GM12874 (cell line): ENCODE measurements around the gene LINGO1.

ENCODE experiments used
- TF ChIP-seq, protein P1 (sequence below): IDR thresholded peaks from 2 replicates; pipeline ENCODE4 v1.5.1; 2011; ENCODE audit warnings: low read depth, mild to moderate bottlenecking, control low read depth, low read length, moderate library complexity; ENCODE audit not compliant: insufficient read depth

The LINGO1 gene

DNA sequence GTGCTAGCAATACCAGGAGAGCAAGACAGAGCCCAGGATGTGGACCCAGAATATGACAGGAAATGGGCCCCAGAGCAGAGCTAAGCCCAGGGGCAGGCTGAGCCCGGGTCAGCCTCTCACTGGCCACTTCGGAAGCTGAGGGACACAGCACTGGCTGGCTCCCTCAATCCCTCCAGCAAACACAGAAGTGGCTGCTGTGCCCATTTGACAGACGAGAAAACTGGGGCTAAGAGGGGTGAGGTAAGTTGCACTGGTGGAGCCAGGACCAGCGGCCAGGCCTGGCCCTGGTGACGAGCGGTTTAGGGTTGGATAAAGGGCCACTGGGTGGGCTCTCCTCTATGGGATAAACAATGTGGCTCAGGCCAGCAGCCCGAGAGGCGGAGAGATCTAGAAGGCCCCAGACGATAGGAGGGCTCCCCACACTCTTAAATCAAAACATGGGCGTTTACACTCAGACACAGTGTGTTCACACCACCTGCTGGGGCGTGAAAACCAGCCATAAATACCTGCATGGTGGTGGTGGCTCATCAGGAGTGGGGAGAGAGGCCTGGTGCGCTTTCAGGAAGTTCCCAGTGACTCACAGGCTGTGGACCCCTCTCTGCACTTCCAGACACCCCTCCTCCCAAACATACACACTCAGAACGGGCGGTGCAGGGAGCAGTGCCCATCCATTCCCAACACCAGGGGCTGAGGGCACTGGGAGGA, 12.0 kb upstream of the LINGO1 start:
- TF ChIP-seq, protein P1, sequence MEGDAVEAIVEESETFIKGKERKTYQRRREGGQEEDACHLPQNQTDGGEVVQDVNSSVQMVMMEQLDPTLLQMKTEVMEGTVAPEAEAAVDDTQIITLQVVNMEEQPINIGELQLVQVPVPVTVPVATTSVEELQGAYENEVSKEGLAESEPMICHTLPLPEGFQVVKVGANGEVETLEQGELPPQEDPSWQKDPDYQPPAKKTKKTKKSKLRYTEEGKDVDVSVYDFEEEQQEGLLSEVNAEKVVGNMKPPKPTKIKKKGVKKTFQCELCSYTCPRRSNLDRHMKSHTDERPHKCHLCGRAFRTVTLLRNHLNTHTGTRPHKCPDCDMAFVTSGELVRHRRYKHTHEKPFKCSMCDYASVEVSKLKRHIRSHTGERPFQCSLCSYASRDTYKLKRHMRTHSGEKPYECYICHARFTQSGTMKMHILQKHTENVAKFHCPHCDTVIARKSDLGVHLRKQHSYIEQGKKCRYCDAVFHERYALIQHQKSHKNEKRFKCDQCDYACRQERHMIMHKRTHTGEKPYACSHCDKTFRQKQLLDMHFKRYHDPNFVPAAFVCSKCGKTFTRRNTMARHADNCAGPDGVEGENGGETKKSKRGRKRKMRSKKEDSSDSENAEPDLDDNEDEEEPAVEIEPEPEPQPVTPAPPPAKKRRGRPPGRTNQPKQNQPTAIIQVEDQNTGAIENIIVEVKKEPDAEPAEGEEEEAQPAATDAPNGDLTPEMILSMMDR = no peak

DNA sequence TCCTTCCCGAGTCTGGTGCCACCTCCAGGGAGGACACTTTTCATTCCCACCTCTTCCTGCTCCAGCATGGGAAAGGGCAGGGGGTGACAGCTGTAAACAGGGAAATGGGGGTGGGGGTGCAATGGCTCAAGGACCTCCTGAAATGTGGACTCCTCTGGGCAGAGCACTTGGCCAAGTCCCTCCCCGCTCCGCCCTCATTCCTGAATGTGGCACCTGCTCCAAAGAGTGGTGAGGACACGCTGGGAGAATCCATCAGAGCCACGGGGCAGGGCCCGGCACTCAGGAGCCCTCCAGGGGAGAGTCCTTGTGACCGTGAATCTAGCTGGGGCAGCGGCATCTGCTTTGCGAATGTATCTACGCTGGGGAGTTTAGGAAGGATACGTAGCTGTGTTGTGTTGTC, 11.1 kb upstream of the LINGO1 start:
- TF ChIP-seq, protein P1 = no peak

DNA sequence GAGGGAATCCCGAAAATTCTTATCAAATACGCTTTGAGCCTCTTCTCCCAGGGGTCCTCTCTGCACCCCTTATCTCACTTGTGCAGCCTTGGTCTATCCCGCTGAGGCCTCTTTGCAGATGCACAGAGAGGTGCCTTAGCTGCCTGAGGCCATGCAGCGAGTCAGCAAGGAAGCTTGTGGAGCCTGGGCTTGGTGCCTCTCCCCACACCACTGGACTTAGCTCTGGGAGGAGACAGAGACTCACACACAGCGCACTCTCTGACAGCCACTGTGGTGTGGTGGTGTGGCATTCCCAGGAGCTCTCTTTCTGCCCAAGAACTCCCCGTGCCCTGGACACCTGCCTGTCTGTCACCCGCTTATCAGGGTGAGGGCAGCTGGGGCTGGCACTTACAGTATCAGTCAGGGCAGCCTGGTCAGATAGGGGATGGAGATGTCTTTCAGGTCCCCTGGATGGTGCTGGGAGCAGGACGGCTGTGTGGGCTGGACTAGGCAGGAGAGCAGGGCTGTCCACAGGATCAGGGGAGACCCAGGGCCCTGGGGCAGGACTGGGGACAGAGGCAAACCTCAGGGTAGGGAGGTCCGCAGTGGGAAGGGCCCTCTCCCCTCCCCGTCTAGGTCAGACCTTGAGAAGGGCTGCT, 10.2 kb upstream of the LINGO1 start:
- TF ChIP-seq, protein P1 = no peak

DNA sequence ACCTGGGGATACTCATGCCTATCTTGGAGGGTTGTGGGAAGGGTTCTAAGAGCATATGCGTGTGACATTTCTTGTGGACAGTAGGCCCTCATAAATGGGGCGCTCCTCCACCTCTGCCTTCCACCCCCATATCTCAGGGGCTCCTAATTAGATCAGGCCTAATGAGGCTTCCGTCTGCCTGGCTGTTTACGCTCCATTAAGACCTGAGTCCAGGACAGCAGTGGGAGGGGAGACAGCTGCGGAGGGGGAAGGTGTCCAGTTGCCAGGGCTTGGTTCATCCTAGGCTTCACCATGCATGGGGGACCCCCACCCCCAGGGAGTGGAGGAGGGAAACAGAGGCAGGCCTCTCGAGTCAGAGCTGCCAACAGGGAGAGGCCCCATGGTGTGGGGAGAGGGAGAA, 9.3 kb upstream of the LINGO1 start:
- TF ChIP-seq, protein P1 = no peak

DNA sequence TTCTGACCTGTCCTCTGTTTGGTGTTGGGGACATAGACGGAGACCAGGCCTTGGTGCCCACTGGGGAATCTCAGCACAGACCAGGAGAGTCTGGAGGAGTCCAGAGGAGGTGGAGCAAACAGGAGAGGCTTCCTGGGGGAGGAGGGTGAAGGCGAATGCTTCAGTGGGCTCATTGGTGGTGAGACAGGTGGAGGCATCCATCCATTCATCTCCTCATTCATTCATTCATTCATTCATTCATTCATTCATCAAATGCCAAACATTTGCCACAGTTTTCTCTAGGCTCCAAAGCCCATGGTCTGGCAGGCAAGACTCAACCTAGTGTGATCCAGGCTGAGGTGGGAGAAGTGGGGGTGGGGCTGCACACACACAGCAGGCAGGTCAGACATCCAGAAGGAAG, 7.9 kb upstream of the LINGO1 start:
- TF ChIP-seq, protein P1 = no peak

DNA sequence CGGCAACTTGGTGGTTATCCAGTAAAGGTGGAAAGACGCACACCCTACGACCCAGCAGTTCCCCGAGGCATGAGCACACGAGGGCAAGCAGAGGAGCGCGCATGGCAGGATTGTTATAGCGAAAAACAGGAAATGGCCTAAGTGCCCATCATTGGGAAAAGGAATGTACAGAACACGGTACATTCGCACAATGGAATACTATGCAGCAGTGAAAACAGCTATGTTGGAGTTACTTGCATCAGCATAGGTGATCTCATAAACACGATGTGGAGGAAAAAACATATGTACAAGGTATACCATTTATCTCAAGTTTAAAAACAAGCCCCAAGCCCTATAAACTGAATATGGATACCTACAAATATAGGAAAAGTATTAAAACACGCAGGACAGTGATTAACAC, 6.7 kb upstream of the LINGO1 start:
- TF ChIP-seq, protein P1 = no peak

DNA sequence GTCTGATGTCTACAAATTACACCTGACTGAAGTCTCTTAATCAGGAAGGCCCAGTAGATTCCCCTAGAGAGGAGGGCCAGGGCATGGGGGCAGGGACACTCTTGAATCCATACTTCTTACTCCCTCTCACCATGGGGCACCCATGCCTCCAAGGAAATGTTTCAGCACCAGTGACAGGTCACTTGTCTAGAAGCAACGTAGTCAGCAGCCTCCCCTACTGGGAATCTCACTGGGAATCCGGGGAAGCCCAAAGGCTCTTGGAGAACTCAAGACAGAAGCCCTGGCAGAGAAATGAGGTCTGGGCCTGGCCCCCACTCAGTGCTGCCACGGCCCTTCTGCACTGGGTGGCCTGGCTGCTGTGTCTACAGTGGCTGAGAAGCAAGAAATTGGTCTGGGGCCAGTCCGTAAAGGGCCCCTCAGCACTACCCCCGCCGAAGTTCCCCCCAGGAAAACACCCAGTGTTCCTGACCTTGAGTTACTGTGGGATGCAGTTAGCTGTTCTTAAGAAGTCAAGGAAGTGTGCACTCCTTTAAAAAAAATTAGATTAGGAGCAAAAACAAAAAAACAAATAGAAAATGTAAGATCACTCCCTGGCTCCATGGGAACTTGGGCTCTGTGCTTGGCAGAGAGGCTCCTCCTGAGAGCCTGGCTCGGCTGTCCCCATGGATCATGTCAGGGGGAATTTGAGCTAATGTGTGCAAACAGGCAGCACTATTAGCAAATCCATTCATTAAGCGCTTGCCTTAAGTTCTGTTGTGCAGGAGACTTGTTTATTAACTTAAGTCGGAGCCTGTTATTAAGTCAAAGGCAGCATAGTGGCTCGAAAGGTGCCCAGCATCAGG, 5.4 kb upstream of the LINGO1 start:
- TF ChIP-seq, protein P1 = no peak
